Raji (cell line): Measurements from ENCODE around the gene SHCBP1L.

Experiments used
- POLR2A ChIP-seq: IDR thresholded peaks from 2 replicates; pipeline ENCODE4 v1.6.1; 2011; ENCODE audit warnings: low read depth, low read length, control low read depth; ENCODE audit not compliant: insufficient read depth

The SHCBP1L gene

DNA sequence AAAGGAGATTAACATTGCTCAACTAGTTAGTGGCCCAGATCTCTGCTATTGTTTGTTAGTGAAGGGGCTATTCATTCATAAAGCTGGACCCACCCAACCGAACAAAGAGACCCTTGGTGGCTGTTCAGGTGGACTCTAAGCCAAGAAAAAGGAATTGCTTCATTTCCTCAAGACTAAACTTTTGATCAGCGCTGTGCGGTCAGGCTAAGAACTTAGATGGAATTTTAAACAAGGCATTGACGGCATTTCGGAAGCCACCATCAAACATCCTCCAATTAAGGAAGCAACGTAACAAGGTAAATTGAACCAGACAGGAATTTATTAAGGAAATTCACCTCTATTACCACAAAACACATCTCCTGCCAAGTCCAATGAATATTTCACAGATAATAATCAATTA lies 19.9 kb upstream of the SHCBP1L start:
- TF ChIP-seq POLR2A = no peak

DNA sequence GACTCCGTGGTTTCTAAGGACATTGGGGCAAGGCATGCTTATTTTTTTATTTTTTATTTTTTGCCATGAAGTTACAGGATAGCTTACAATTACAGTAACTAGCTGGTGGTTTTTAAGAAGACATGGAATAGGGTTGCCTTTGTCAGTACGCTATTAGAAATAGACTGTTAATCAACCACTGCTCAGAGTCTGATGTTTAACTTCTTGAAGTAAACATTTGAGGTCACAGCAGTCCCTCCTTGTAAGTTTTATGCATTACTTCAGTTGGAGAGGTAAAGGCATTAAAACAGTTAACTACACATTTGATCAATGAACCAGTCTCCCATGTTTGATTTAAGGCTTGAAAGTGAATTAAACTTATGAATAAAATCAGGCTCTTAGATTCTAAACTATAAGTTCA lies 19.3 kb upstream of the SHCBP1L start:
- TF ChIP-seq POLR2A = no peak

DNA sequence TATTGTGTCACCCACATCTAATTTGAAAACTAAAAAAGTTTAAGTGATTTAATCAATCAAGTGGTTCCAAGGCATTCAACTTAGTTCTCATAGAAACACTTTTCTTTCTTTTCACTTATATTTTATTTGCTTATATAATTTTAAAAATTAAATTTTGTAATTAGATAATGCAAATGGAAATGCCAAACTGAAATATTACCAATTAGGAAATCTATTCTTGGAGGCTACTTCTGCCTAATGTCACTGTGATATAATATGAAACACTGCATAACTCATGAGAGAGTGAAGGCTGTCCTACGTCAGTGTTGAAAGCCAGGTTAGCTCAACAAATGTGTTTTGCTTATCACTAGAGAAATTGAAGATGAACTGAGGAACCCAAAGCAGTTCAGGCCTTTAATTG lies 18.3 kb upstream of the SHCBP1L start:
- TF ChIP-seq POLR2A = no peak

- TF ChIP-seq POLR2A = no peak
These were observed 16.1 kb upstream of the SHCBP1L start for GRCh38 chr1:182968836-182969734.

DNA sequence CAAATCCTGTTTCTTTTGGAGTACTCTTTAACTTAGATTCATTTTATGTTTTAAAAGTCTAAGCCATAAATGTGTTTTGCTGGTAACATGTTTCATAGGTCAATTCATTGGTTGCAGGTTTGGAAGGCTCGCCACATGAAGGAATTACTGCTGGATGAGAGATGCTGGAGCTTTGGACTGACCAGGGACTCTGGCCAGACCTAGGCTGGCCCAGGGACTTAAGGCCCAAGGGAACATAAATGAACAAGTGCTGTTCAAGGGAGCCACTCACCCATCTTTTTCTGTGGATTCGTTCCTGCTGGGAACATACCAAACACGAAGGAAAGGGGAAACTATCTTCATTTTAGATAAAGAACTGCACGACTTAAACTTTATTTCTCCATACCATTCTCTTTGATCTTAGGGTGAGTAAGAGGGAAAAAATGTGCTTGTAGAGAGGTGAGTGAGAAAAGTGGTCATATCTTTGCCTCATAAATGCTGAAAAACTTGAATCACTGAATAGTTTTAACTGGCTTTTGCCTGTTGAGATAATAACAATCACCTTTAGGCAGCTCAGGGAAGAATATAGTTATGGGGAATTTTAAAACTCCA lies 15.3 kb upstream of the SHCBP1L start:
- TF ChIP-seq POLR2A = no peak

- no peak for TF ChIP-seq POLR2A
These were observed 12.9 kb upstream of the SHCBP1L start for GRCh38 chr1:182965861-182966260.

DNA sequence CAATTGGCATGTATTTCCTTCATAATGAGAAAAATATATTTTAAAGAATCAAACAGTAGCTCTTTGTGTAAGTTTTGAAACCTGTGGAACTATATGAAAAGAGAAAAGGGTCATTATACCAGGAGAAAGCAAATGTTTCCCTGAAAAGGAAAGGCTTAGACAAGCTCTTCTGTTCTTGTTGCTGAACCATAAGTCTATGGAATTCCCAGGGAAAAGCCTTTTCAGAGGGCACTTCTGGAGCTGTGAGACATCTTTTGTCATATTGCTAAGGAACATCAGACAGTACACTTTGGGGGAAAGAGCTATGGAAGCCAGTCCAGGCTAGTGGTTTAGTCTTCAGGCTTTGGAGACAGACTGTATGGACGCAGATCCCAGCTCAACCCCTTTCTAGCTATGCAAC lies 12.1 kb upstream of the SHCBP1L start:
- no peak for TF ChIP-seq POLR2A

DNA sequence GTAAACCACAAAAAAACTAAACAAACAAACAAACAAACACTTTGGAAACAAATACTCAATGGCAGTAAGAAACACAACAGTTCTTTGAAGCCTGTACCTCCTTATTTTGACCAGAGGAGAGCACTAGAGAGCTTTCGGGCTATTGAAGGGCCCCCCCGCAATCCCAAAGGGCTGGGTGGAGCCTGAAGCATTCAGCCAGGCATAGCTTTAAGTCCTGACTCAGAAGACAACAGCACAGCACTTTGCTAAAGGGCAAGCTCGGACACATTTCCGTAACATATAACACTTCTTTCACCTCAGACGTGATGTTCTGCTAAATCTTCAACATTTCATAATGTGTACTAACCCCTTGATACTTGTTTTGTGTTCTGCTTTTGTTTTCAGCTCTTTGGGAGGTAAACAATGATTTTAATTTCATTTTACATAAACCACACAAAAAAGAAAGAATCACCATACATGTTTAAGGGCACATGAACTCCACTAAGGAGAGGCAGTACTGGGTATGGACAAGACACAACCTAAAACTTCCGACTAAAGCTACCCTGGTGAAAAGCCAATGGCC lies 9.7 kb upstream of the SHCBP1L start:
- no peak for TF ChIP-seq POLR2A

- no peak for TF ChIP-seq POLR2A
These were observed 7.1 kb upstream of the SHCBP1L start for GRCh38 chr1:182960046-182960445.

DNA sequence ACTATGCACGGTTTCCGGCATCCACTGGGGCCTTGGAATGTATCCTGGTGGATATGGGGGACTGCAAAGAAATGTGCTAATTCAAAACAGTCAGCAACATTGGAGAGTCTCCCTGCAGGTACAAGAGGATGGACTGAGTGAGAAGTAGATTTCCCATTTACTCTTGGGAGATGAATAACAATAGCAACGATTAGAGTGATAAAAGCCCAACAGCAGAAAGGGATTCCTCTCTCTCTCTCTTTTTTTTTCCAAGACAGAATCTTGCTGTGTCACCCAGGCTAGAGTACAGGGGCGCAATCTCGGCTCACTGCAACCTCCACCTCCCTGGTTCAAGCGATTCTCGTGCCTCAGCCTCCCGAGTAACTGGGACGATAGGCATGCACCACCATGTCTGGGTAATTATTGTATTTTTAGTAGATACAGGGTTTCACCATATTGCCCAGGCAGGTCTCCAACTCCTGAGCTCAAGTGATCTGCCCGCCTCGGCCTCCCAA lies 5.0 kb upstream of the SHCBP1L start:
- TF ChIP-seq POLR2A = no peak

GRCh38 chr1:182956708-182957365 lies 3.9 kb upstream of the SHCBP1L start:
- TF ChIP-seq POLR2A = no peak

- TF ChIP-seq POLR2A = no peak
These were observed 2.9 kb upstream of the SHCBP1L start for GRCh38 chr1:182955596-182956588.

DNA sequence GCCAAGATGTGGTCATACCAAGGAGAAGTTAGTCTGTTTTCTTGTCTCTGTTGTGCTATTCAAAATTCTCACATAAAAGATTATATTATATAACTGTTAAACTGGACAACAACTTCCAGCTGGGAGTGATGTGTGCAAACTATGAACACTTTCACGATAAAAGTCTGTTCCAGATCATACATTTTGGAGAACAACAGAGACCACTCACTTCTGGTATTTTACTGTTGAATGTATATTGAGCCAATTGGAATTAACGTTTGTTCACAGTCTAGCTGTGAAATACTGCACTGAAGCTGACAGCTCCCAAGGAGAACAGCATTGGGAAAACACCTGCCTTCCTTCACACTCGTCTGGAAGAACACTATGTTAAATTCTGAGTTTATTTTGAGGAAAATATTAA lies 860 bp upstream of the SHCBP1L start:
- no peak for TF ChIP-seq POLR2A

- TF ChIP-seq POLR2A = no peak
These were observed 13.6 kb downstream of the SHCBP1L start for GRCh38 chr1:182939413-182939812.
